ENCODE measurements around the gene C10orf143.

DNA sequence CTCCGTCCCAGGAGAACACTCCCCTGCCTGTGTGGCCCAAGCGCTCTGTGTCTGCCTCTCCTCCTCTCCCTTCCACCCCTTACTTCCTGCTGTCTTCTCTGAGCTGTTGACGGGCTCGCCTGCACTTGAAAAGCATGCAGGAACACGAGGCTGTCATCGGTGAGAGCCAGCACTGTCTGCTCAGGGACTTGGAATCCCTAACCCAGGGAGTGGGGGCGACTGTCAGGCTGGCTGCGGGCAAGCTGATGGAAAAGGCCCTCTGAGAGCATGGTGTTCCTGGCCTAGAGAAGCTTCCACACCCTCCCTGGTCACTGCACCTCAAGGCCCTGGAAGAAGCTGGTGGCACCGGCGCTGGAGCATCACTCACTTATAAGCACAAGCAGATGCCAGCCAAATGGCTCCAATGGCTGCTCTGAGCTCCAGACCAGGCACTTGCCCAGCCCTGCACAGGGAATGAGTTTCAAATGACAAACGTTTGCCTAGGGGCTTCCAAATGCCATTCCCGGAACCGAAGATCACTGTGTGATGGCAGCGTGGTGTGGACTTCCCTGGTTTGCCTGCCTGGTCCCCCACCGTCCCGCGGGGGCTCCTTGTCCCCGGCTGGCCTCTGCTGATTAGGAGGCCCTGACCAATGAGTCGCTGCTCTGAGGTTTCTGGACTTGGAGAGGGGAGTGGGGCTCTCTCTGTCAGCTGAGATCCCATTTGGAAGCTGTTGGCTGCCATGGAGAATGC is 89.8 kb downstream of the C10orf143 start:
- TF ChIP-seq, protein P1, sequence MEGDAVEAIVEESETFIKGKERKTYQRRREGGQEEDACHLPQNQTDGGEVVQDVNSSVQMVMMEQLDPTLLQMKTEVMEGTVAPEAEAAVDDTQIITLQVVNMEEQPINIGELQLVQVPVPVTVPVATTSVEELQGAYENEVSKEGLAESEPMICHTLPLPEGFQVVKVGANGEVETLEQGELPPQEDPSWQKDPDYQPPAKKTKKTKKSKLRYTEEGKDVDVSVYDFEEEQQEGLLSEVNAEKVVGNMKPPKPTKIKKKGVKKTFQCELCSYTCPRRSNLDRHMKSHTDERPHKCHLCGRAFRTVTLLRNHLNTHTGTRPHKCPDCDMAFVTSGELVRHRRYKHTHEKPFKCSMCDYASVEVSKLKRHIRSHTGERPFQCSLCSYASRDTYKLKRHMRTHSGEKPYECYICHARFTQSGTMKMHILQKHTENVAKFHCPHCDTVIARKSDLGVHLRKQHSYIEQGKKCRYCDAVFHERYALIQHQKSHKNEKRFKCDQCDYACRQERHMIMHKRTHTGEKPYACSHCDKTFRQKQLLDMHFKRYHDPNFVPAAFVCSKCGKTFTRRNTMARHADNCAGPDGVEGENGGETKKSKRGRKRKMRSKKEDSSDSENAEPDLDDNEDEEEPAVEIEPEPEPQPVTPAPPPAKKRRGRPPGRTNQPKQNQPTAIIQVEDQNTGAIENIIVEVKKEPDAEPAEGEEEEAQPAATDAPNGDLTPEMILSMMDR (IDR thresholded peaks at IDR 0.05): no peak
- TF ChIP-seq POLR2A (IDR thresholded peaks at IDR 0.05): no peak

Measured in lower leg skin (tissue), 3 donors.